Occipital lobe (tissue), 2 donors: ENCODE measurements around the gene LIPM. TPM values are rescaled to one million over a fixed set of nuclear protein-coding genes. Genes with fewer than 3 reads are reported as not detected.
"Not testable (repeated sequence)": the region's sequence is repeated elsewhere in the genome, so short reads cannot be mapped to it uniquely, and the experiment has no call there.

Experiments
- DNase-seq: peaks from one replicate; lab custom pipeline; 2025; lab: John Stamatoyannopoulos, UW
- total RNA-seq: library from RNA; depleted of rRNA; stranded (reverse); fragments of >200 nt; gene quantifications from one replicate; pipeline ENCODE4 v1.2.3, GENCODE V29; 2014

The LIPM gene
- total RNA-seq, 1 donor from 2014 or later: not detected

- not testable (repeated sequence) for DNase-seq
These were observed 35.1 kb downstream of the LIPM start for GRCh38 chr10:88837632-88838031.

GRCh38 chr10:88838766-88839350 lies 36.3 kb downstream of the LIPM start:
- DNase-seq: no peak

- DNase-seq: no peak
These were observed 37.6 kb downstream of the LIPM start for GRCh38 chr10:88840104-88840503.

- DNase-seq: no peak
These were observed 38.4 kb downstream of the LIPM start for GRCh38 chr10:88840881-88841280.

GRCh38 chr10:88841316-88842111 lies 39.0 kb downstream of the LIPM start:
- DNase-seq: no peak

- no peak for DNase-seq
These were observed 40.6 kb downstream of the LIPM start for GRCh38 chr10:88843171-88843570.

GRCh38 chr10:88848499-88848898 lies 46.0 kb downstream of the LIPM start:
- DNase-seq: no peak

- DNase-seq: no peak
These were observed 46.7 kb downstream of the LIPM start for GRCh38 chr10:88849234-88849633.

GRCh38 chr10:88850712-88851111 lies 48.2 kb downstream of the LIPM start:
- DNase-seq: no peak

- DNase-seq: no peak
These were observed 49.2 kb downstream of the LIPM start, which contains the start of gene ANKRD22 for GRCh38 chr10:88851706-88852105. Gene ANKRD22, minus strand, starts transcription at chr10:88851844. Its CDS starts 237 bp downstream, at chr10:88851607.

GRCh38 chr10:88852327-88852726 lies 49.8 kb downstream of the LIPM start:
- DNase-seq: no peak

- DNase-seq: no peak
These were observed 50.8 kb downstream of the LIPM start for GRCh38 chr10:88853155-88853881.

GRCh38 chr10:88854684-88855083 lies 52.2 kb downstream of the LIPM start:
- no peak for DNase-seq

- DNase-seq: no peak
These were observed 55.3 kb downstream of the LIPM start for GRCh38 chr10:88857831-88858230.

- no peak for DNase-seq
These were observed 56.0 kb downstream of the LIPM start for GRCh38 chr10:88858491-88858890.

GRCh38 chr10:88861036-88861435 lies 58.5 kb downstream of the LIPM start:
- no peak for DNase-seq

- DNase-seq: no peak
These were observed 62.8 kb downstream of the LIPM start for GRCh38 chr10:88865281-88865876.

- DNase-seq: no peak
These were observed 63.9 kb downstream of the LIPM start for GRCh38 chr10:88866454-88866853.

- no peak for DNase-seq
These were observed 67.6 kb downstream of the LIPM start for GRCh38 chr10:88870089-88870488.
